NCI-H748 treated with DMSO at 0.1 percent for 48 hours (cell line): ENCODE results near the gene CACFD1.

Experiments
- DNase-seq: peaks from one replicate; lab custom pipeline; 2025; lab: John Stamatoyannopoulos, UW

The CACFD1 gene

DNA sequence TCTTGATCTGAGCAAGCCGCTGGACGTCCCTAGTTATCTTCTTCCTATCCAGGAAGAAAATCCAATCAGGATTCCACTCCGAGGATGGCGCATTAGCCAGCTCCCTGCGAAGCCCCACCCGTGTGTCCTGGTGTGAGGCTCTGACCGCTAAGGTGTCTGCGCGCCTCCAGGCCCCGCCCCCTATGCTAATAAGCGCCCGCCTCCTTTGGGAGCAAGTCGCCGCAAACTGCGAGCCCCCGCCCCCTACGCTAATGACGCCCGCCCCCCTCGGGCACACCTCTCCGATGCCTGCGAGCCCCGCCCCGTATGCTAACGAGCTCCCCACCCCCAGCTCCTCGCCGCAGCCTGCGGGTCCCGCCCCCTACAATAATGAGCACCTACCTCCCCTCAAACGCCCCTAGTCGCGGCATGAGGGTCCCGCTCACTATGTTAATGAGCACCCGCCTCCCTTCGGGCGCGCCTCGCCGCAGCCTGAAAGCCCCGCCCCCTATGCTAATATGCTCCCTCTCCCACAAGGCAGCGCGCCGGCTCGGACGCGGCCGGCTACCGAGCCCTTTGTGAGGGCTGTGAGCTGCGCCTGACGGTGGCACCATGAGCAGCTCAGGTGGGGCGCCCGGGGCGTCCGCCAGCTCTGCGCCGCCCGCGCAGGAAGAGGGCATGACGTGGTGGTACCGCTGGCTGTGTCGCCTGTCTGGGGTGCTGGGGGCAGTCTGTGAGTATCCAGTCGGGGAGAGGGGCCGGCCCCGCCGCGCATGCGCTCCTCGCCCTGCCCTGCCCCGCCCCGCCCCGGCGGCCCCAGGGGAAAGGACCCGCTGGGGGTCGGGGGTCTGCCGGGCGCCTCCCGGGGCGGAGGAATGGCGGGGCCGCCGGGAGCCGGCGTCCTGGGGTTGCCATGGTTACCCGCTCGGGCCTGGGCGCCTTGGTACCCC lies at the start of gene CACFD1:
Gene CACFD1 (plus strand): TSS at position 503 of the 929 bp plus-strand sequence. CDS start 89 bp downstream, at position 592.
- DNase-seq, result peak; percentile 99

- no peak for DNase-seq
Observed at GRCh38 chr9:133415170-133415569, 44.6 kb upstream of the CACFD1 start.

GRCh38 chr9:133417541-133418461 lies 42.0 kb upstream of the CACFD1 start, which contains the start of gene REXO4:
TSS of gene REXO4 (minus strand) at chr9:133418010. CDS start at chr9:133417844, 166 bp downstream.
- peak; percentile 42 for DNase-seq

DNA sequence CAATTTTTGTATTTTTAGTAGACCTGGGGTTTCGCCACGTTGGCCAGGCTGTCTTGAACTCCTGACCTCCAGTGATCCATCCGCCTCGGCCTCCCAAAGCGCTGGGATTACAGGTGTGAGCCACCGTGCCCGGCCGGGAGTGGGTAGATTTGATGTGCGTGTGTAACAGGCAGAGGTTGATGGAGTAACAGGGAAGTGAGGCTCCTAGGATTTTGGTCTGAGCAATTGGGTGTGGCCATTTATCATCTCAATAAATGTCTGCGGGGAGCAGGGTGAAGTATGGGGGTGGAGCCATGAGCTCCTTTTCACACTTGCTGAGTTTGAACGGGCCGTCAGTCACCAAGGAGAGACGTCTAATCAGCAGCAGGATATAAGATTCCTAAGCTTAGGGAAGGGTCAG lies 40.8 kb upstream of the CACFD1 start:
- no peak for DNase-seq

GRCh38 chr9:133420392-133420827 lies 39.4 kb upstream of the CACFD1 start:
- DNase-seq, result no peak

DNA sequence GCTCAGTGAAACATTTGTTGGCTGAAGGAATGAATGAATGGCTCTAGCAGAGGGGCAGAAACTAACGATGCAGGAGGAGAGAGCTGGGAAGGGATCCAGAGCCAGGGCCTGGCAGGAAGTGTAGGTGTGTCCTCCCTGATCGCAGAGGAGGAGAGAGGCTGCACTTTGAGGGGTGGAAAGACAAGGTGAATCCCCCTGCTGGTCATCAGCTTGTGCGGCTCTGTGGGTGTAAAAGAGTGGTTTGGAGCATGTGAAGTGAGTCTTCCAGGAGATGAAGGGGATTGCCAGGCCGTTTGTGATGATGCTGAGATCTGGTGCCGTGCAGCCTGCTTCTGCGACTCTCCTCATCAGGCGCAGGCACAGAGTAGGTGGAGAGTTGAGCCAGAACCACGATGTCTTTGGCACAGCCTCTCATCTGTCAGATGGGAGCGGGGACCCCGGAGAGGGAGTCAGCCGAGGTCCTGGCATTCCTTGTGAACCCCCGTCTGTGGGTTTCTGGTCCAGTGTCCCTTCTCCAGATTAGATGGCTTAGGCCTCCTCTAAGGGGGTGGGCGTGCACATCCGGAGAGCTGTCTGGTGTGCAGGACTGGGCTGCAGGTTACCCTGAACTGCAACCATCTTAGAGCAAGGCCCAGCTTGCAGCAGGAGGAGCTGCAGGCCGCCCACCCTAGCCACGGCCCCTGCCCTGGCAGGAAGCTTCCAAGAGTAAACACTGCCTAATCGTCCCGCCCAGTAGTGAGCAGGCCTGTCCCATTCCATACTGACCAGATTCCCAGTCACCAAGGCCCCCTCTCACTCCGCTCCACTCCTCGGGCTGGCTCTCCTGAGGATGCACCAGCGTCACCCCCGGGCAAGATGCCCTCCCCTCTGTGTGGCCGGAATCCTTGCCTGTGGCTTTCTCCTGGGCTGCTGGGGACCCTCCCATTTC lies 37.9 kb upstream of the CACFD1 start, which contains the start of gene ADAMTS13:
Gene ADAMTS13 (plus strand): TSS at position 753 of the 928 bp plus-strand sequence. CDS start 77 bp downstream, at position 830.
- no peak for DNase-seq

DNA sequence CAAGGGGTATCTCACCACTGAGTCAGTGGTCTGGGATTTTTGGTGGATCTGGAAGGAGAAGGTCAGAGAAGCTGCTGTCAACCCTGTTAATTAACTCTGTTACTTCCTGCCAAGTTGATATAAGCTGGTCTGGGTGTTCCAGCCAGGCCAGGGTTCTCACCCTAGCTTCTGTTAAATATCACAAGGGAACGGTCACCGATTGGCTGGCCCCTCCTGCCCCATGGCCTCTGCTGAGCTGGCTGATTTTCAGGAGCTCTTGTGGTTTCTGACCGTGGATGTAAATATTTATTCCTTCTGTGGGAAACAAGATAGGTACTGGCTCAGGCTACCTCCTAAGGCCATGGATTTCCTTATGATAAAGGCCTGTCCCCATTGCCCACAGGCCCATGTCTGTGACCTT lies 36.6 kb upstream of the CACFD1 start:
- DNase-seq, result no peak

- no peak for DNase-seq
Observed at GRCh38 chr9:133424187-133424586, 35.6 kb upstream of the CACFD1 start.

DNA sequence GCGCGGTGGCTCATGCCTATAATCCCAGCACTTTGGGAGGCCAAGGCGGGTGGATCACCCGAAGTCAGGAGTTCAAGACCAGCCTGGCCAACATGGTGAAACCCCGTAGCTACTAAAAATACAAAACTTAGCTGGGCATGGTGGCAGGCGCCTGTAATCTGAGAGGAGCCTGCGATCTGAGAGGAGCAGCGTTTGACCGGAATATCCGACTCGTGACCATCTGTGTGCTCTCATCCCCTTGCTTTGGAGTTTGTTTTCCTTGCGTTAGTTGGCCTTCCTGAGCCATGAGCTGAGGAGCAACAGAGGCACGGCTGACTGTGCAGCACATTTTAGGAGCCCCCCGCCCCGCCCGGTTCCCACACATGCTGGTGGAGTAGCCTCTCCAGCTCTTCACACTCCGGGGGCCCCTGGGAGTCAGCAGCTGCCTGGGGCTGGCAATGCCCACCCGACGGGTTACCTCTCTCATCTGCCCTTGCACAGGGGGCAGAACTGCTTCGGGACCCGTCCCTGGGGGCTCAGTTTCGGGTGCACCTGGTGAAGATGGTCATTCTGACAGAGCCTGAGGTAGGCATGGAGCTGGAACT lies 34.6 kb upstream of the CACFD1 start:
- DNase-seq, result no peak

- DNase-seq, result no peak
Observed at GRCh38 chr9:133426011-133426410, 33.8 kb upstream of the CACFD1 start.

DNA sequence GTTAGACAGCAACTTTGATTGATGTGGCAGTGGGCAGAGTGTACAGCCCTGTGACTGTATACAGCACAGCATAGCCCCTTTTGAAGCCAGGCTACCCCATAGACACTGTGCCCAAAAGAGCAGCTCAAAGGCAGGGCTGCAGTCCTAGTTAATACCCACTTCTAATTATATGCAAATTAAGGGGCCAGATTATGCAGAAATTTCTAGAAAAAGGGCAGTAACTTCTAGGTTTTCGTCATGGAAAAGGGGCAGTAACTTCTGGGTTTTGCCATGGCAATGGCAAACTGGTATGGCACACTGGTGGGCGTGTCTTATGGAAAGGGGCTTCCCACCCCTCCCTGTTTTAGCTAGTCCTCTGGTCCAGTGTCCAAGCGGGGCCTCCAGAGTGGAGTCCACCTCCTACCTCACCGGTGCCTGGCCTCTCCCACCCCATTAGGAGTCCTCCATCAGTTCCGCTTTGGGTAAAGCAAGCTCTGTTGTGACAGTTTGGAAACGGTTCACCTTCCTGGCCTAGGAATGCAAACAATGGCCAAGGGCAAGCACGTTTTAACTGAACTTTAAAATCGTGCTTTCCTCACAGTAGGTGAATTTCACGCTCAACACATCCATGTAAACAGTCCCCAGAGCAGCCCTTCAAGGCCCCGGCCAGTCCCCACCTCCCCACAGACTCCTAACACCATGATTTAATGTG lies 32.0 kb upstream of the CACFD1 start:
- no peak for DNase-seq

GRCh38 chr9:133428617-133429101 lies 31.1 kb upstream of the CACFD1 start:
- DNase-seq, result peak; percentile 32

- no peak for DNase-seq
Observed at GRCh38 chr9:133429214-133429613, 30.6 kb upstream of the CACFD1 start.

DNA sequence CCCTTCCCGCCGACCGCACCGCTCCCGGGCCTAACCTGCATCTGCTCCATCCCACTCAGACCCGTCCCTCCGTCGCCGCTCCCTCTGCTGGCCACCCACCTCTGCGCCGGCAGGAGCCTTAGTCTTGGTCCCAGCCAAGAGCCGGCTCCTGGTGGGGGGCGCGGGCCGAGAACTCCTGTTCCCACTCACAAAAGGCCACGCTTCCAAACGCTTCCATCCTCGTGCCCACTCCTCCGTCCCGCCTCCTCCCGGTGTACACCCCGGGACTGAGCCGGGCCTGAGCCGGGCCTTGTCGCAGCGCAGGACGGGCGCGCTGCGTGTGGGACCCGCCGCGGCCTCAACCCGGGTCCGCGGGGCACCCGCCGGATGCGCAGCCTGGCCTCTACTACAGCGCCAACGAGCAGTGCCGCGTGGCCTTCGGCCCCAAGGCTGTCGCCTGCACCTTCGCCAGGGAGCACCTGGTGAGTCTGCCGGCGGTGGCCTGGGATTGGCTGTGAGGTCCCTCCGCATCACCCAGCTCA lies 30.1 kb upstream of the CACFD1 start:
- no peak for DNase-seq

DNA sequence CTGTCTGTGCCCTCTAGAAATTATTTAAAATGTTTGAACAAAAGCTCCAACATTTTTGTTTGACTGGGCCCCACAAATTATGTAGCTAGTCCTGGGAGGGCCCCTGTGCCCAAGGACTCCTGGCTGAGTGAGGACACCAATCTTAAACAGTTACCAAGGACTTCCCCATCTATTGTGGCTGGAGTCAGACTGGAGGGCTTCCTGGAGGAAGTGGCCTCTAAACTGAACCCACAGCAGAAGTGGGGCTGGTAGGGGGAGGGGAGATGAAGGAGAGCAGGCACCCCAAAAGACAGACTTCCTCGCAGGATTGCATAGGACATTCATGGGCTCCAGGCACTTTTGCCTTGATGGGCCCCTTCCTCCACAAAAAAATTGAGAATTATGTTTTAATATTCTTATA lies 29.5 kb upstream of the CACFD1 start:
- no peak for DNase-seq

DNA sequence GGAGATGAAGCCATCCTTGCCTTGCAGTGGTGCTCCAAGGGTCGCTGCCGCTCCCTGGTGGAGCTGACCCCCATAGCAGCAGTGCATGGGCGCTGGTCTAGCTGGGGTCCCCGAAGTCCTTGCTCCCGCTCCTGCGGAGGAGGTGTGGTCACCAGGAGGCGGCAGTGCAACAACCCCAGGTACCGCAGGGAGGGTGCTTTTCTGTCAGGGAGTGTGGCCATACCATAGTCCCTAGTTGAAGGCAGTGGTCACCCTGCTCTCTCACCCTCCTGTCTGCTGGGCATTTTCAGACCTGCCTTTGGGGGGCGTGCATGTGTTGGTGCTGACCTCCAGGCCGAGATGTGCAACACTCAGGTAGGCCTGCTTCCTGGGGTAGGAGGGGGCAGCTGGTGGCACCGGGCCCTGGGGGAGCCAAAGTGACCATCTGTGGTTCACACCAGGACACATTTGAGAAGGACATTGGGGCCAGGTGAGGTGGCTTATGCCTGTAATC lies 26.4 kb upstream of the CACFD1 start:
- no peak for DNase-seq

DNA sequence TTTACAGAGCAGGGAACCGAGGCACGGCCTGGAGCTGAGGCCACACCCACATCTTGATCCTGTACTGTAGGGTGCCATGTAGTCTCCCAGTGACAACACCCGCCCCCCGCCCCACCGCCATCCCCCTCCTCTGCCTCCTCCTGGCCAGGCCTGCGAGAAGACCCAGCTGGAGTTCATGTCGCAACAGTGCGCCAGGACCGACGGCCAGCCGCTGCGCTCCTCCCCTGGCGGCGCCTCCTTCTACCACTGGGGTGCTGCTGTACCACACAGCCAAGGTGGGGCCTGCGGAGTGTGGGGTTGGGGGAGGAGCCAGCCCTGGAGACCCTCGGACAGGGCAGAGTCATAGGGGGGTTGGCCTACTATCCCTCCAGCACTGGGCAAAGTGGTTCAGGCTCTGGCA lies 23.1 kb upstream of the CACFD1 start:
- DNase-seq, result no peak

- no peak for DNase-seq
Observed at GRCh38 chr9:133437753-133438531, 21.8 kb upstream of the CACFD1 start.

GRCh38 chr9:133439337-133439736 lies 20.4 kb upstream of the CACFD1 start:
- DNase-seq, result no peak
